Tibial nerve (tissue), 3 donors: Measurements from ENCODE around the gene ZCCHC7.

Source experiments
- CTCF ChIP-seq, 5 experiments: fragments of 200-600 bp in 3 of 5; fragments of 450-650 bp in 2 of 5; sonication (generic) in 3 of 5; IDR thresholded peaks; one replicate each; pipeline ENCODE4 v1.5.1; 2016 to 2019; ENCODE audit warnings: antibody characterized with exemption in 5 of 5, mild to moderate bottlenecking in 3 of 5, moderate library complexity in 2 of 5
- POLR2A ChIP-seq, 2 donors: fragments of 450-650 bp; IDR thresholded peaks; one replicate each; pipeline ENCODE4 v1.6.1; 2017; ENCODE audit warnings: antibody characterized with exemption in 2 of 2, mild to moderate bottlenecking in 2 of 2, moderate library complexity in 2 of 2

- TF ChIP-seq CTCF (IDR thresholded peaks at IDR 0.05): no peak
- no peak for TF ChIP-seq POLR2A (IDR thresholded peaks at IDR 0.05)
Measured at GRCh38 chr9:37337301-37337890, 217.0 kb downstream of the ZCCHC7 start.
